Measurements from ENCODE around the gene RHOJ.

Gene RHOJ

GRCh38 chr14:63209160-63209559 is 4.9 kb downstream of the RHOJ start:
- DNase-seq = no peak

DNA sequence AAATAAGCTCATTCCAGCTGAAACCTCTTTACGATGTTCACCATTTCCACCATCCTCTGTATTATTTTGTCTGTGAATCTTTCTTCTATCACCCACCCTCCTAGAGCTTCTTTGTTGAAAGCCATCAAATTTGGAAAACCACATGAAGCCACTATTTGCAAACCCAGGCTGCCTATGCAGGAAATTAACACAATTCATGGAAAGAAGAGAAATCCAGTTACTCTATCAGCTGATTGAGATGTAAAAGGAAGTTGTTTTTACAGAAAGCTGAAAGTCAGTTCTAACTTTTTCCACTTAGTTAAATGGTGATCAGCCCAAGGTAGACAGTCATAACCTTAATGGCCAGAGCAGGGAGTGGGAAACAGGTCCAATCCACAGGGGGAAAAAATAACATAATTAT is 6.6 kb downstream of the RHOJ start:
- no peak for DNase-seq

GRCh38 chr14:63212209-63212608 is 8.0 kb downstream of the RHOJ start:
- DNase-seq = no peak

DNA sequence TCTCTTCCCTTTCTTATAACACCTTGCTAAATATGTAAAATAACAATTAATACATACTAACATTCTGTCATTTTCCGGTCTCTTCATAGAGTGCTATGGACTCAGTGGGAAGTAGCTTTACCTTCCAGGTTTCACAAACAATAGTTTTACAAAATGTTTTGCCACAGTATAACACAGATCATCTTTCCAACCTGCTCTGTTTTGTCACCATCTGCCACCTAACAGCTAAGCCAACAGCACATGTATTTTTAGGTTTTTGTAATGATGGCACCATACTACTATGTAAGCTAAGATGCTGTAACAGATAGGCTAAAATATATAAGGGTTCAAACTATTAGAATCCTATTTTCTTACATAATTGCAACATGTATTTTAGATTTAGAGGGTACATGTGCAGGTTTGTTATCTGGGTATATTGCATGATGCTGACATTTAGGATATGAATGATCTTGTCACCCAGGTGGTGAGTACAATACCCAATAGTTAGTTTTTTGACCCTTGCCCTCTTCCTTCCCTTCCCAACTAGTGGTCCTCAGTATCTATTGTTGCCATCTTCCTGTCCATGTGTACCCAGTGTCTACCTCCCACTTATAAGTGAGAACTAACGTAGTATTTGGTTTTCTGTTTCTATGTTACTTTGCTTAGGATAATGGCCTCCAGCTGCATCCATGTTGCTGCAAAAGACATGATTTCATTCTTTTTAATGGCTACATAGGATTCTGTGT is 8.7 kb downstream of the RHOJ start:
- no peak for DNase-seq

GRCh38 chr14:63214417-63215196 is 10.4 kb downstream of the RHOJ start:
- DNase-seq = no peak

GRCh38 chr14:63220526-63220925 is 16.3 kb downstream of the RHOJ start:
- no peak for DNase-seq

DNA sequence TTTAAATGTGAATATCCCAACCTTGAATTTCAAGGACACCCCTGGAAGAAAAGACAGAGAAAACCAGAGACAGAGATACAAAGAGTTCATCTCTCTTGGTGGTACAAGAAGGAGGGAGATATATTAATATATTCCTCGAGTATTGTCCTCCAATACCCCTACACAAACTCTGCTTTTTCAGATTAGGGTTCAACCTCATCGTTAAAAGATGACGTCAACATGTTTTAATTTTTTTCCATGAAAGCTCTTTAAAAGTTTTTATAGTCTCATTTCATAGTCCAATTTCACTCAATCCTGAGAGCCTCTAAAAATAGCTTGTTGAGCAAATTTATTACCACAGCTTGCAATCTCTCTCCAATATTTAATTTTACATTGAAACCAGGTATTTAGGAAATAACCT is 19.4 kb downstream of the RHOJ start:
- DNase-seq = no peak

DNA sequence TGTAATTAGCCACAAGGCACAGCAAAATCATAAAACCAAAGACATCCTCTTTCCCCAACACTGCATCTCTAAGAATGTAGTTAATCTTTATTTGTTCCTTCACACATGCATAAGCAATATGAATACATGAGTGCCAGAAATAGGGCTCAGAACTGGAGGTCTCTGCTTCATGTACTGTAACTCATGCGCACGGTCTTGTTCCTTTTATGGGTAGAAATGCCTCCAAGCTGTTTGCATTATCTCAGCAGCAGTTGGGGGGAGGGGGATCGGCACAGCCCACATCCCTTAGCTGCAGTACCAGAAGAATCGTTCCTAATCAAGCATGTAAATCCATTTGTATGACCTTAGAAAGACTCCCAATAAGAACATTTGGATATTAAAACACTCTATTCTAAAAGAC is 20.0 kb downstream of the RHOJ start:
- no peak for DNase-seq

GRCh38 chr14:63228217-63228616 is 24.0 kb downstream of the RHOJ start:
- no peak for DNase-seq

DNA sequence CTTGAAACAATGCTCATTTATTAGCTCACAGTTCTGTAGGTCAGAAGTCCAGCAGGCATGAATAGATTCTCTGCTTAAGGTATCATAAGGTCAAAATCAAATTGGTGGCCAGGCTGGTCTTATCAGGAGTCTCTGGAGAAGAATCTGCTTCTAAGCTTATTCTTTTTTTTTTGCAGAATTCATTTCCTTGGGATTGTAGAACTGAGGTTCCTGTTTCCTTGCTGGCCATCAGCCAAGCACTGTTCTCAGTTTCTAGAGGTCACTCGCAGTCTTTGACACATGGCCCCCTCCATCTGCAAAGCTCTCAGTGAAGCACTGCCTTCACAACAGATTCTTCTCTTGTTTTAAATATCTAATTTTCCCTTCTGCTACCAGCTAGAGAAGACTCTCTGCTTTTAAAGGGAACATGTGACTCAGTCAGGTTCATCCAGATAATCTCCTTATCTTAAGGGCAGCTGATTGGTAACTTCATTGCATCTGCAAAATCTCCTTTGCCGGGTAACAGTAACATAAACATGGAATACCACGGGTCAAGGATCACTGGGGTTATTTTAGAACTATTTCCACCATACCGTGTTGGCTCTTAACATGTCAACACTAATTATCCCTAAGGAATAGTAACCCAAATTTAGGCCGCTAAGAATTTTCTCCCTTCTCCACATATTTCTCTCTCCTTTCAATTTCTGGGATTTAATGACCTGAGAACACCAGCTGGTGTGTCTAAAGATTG is 25.3 kb downstream of the RHOJ start:
- DNase-seq = no peak

DNA sequence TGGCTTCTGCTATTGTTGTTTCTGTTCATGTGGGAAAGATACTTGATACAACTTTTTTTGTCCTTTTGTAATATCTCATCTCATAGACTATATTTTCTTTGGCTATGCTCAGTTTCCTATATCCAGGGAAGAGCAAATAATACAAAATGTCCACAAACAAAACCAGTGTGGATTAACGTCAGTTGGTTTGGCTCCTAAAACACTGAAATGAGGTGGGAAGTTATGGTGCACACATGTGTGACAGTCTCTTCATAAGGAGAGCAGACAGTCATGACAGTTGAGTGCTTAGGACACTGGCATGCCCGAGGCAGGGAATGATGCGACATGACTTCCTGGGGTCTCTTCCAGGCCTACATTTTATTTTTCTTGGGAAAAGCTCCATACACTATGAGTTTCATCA is 27.5 kb downstream of the RHOJ start:
- DNase-seq = no peak

DNA sequence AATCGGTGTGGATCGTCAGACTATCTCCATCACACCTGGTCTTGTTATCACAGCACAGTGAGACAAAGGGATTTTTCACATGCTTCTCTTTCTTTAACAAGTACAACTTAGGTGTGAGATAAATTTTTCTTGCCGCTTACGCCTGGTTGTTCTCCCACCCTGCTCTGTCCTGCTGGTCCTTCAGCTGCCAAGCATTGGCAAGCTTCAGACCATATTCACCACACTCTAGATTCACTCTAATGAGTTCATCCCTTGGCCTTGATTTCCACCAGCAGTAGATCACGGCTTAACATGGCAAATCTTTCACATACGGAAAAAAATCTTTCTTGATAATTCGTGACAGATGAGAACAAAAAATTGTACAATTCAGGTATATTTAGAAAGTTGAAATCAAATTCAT is 33.5 kb downstream of the RHOJ start:
- DNase-seq = no peak

GRCh38 chr14:63240221-63240620 is 36.0 kb downstream of the RHOJ start:
- DNase-seq = no peak

DNA sequence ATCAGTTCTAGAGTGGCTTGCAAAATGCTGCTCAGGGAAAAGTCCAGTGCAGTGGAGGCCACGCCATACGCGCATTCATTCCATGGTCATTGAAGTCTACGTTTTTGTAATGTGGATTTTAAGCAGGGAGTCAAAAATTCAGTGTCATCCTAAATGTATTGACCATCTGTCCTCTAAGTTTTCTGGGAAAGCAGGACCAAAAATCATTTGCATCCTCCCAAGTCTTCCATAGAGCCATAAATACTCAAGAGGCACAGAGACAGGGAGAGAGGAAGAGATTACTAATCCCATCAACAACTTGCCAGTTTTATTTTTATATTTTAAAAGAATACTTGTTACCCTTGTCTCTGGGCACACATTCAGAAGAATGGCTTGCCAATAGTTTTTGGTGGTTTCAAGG is 36.9 kb downstream of the RHOJ start:
- no peak for DNase-seq

DNA sequence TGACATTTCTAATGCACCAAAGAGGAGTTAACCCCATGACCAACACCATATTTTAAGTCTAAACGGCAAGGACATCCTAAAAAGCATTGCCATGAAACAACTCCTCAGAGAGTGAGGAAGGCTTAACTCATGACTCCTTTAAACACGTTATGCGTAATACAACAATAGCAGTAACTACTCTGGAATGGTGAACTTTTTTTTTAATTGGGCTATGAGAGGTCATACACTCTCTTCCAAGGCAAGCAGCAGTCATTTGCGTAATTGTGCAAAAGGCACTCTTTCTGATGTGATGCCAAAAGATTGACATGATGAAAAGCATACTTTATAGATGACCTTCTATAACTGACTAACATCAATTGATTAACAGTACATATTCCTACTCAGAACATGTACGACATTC is 39.4 kb downstream of the RHOJ start:
- no peak for DNase-seq

GRCh38 chr14:63245893-63246292 is 41.6 kb downstream of the RHOJ start:
- DNase-seq = no peak

DNA sequence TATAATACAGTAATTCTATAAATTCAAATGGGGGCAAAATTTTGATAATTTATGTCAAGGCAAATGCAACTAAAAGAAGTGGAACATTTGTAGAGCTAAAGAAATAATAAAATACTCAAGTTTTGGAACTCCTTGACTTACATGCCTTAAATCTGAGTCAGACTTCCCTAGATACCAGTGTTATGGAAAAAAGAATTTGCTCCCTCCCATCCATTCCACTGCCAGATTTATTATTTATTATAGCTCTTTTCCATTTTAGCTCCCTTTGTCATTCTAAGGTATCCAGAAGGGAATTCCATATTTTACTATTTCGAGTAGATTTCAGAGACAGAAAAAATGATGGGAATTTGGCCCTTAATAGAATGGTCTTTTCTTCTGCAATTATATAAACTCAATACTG is 44.0 kb downstream of the RHOJ start:
- no peak for DNase-seq

- DNase-seq = no peak
Observed at GRCh38 chr14:63249092-63249491, 44.8 kb downstream of the RHOJ start.

DNA sequence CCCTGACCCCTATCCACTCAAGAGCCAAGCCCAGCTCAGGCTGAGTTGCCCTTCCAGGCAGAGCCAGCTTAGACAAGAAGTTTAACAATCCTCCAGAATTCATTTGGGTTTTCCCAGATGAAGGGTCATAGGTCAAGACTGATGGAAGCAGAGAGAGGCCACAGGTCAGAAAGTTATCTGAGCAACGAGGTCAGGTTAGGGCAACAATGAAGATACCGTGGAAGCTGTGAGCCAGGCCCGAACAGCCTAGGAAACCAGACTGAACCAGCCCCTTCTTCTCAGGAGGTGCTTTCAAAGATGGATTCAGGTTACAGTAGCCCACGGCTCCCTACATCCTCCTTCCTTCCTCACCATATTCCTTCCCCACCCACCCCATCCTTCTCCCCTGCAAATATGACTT is 53.1 kb downstream of the RHOJ start:
- no peak for DNase-seq

DNA sequence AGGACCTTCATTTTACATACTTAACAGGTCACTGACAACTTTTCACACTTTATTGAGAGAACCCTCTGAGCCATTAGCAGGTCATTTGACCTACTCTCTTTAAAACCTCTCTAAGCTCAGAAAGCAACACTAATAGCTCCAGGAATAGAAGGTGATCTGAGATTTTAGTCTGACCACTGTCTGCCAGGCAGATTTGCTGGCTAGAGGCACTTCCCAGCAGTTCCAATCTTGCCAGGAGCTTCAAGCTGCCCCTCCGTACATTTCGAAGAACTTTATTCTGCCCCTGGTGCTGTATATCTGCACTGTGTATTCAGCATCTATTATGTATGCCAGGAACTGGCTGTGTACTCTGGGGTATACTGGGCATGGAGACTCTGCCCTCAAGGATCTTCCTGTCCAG is 58.2 kb downstream of the RHOJ start:
- no peak for DNase-seq

DNA sequence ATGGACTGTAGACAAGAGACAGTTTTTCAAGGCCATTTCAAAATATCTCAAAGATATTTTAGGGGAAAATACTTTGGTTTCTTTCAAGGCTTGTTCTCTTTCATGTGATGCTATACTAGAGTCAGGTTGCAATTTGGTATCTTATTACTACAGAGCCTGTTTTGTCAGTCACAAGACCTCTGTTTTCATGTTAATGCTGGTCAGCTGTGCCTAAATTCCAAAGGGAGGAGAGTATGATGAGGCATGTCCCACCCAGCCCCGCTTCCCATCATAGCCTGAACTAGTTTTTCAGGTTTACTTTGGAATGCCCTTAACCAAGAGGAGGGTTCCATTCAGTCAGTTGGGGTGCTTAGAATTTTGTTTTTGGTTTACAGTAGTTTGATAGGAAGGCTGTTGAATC is 61.9 kb downstream of the RHOJ start:
- no peak for DNase-seq

DNA sequence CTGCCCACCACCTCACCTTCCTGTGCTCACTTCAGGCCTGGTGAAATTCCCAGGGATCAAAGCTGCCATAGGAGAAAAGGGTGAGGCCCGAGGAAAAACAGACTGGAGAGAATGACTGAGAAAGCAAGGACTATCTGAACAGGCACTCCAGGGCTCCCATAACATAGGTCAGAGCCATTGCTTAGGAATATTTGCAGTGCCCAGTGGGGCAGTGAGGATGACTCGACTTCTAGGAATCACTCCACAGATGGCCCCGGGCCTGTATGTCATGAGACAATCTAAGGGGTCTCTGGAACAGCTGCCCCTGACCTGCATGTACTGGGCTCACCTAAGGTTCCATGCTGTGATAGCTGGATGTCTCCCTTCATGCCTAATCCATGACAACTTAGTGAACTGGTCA is 62.9 kb downstream of the RHOJ start:
- no peak for DNase-seq

DNA sequence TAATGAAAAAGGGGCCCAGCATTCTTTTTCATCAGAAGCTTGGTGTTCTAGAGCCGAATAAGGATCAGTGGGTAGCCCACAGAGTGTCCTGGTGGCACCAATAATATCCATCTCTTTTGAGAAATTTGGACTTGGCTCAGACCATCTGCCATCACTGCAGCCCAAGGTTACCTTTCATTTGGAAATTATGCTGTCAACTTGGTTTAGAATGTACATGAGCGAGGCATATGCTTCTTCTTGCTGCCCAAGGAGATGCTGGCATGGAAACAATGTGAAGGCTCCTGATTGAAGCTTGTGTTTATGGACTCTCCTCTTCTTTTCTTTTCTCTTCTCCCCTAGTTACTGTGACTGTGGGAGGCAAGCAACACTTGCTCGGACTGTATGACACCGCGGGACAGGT is 64.5 kb downstream of the RHOJ start:
- DNase-seq = no peak

Measured in T-helper 9 cell (primary cell).